Activated CD4-positive, CD25-positive, alpha-beta regulatory T cell treated with anti-CD3 and anti-CD28 coated beads, Interleukin-2, amount 50 U/mL, for 24 hours (primary cell): ENCODE results near the gene SAA4.

Source experiments
- ATAC-seq, 2 donors: fragments of 150-1000 bp; cut with Tn5 transposase; one replicate each; pipeline ENCODE4 v1.10.0; 2021; ENCODE audit warnings: mild to moderate bottlenecking in 1 of 2, moderate library complexity in 1 of 2

The SAA4 gene

DNA sequence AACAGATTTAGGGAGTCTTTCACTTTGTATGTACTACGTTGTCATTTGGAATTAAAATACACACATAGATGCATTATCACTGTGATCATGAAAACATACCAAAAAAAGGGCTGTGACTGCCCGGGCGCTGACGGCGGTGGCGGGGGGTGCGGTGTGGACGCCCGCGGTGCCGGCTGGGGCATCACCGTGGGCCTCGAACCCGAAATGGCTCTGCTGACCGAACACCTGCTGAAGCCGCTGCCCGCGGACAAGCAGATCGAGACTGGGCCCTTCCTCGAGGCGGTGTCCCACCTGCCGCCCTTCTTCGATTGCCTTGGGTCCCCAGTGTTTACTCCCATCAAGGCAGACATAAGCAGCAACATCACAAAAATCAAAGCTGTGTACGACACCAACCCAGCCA is 47.8 kb downstream of the SAA4 start:
- ATAC-seq, result no peak
